DOHH2 (cell line): Measurements from ENCODE around the gene STX16.

Experiments
- CTCF ChIP-seq: fragments of 200-600 bp; sonication (generic); IDR thresholded peaks from one replicate; pipeline ENCODE4 v1.5.1; 2014; ENCODE audit warnings: antibody characterized with exemption, mild to moderate bottlenecking, low read depth, low read length; ENCODE audit not compliant: poor library complexity, severe bottlenecking
- EZH2phosphoT487 ChIP-seq: fragments of 200-600 bp; sonication (generic); IDR thresholded peaks from 2 replicates; pipeline ENCODE4 v1.6.1; 2017; ENCODE audit warnings: borderline replicate concordance, mild to moderate bottlenecking, antibody characterized with exemption, low read length, moderate library complexity, mixed read lengths

GRCh38 chr20:58619864-58620431 lies 31.1 kb upstream of the STX16 start:
- TF ChIP-seq CTCF (no peak), EZH2phosphoT487 (no peak)
